B cell (primary cell): ENCODE results near the gene ABCA6. TPM values are rescaled to one million over a fixed set of nuclear protein-coding genes. Genes with fewer than 3 reads are reported as not detected.

Experiments
- ATAC-seq: fragments of 200-7000 bp; cut with Tn5 transposase; one replicate; pipeline ENCODE4 v1.10.0; 2021; ENCODE audit warnings: low read depth, mild to moderate bottlenecking, moderate number of reproducible peaks, moderate library complexity
- CTCF ChIA-PET: fragments of 350-600 bp; sonication (Branson Sonifier 250); formaldehyde crosslinking; loops from one replicate; lab custom pipeline; 2021; ENCODE audit warnings: antibody characterized with exemption, inconsistent platforms; lab: Charles Lee
- POLR2A ChIA-PET: fragments of 350-600 bp; sonication (Branson Sonifier 250); formaldehyde crosslinking; loops from one replicate; lab custom pipeline; 2021; ENCODE audit warnings: antibody characterized with exemption; lab: Charles Lee
- DNase-seq: peaks from one replicate; pipeline ENCODE4 v3.0.0; 2013
- H2AFZ ChIP-seq: 2 replicates; pipeline ENCODE4 v1.6.1; 2012; ENCODE audit warnings: mild to moderate bottlenecking, low read depth, low read length; ENCODE audit not compliant: insufficient read depth, poor library complexity, severe bottlenecking
- H3K27ac ChIP-seq, 2 donors: 1 replicate in 1 of 2; 2 replicates in 1 of 2; pipeline ENCODE4 v1.5.1; 2012 to 2013; ENCODE audit warnings: low read length in 2 of 2, mild to moderate bottlenecking in 2 of 2, moderate library complexity in 1 of 2
- H3K27me3 ChIP-seq, 4 experiments: fragments of 200-600 bp in 1 of 4; sonication (generic) in 1 of 4; replicated peaks in 1 of 4; 1 replicate in 2 of 4; 2 replicates in 2 of 4; pipeline versions ENCODE4 v1.6.1 to v1.7.0; 2013 to 2016; ENCODE audit warnings: low read length in 3 of 4, mild to moderate bottlenecking in 2 of 4, mixed read lengths in 1 of 4, moderate library complexity in 1 of 4; ENCODE audit not compliant: insufficient read depth in 4 of 4, control insufficient read depth in 3 of 4; ENCODE audit errors: control extremely low read depth in 1 of 4
- H3K36me3 ChIP-seq, 2 experiments: replicated peaks in 1 of 2; 1 replicate in 1 of 2; 2 replicates in 1 of 2; pipeline versions ENCODE4 v1.6.1 to v1.7.1; 2013; ENCODE audit warnings: low read length in 1 of 2; ENCODE audit not compliant: insufficient read depth in 2 of 2, control insufficient read depth in 1 of 2; ENCODE audit errors: control extremely low read depth in 1 of 2, extremely low read depth in 1 of 2
- H3K4me1 ChIP-seq, 2 donors: fragments of 200-600 bp in 1 of 2; sonication (generic) in 1 of 2; 1 replicate in 1 of 2; 2 replicates in 1 of 2; pipeline versions ENCODE4 v1.5.1 to v1.6.1; 2013 to 2017; ENCODE audit warnings: low read length in 2 of 2; ENCODE audit not compliant: control insufficient read depth in 2 of 2, insufficient read depth in 2 of 2
- H3K4me2 ChIP-seq: replicated peaks from 2 replicates; pipeline ENCODE3; 2012; ENCODE audit warnings: mild to moderate bottlenecking, low read depth, low read length; ENCODE audit not compliant: poor library complexity, severe bottlenecking
- H3K4me3 ChIP-seq, 5 experiments: fragments of 200-600 bp in 1 of 5; sonication (generic) in 1 of 5; 1 replicate in 3 of 5; 2 replicates in 2 of 5; pipeline versions ENCODE4 v1.5.1 to v1.7.0; 2011 to 2016; ENCODE audit warnings: low read length in 4 of 5, mild to moderate bottlenecking in 4 of 5, low read depth in 2 of 5, control low read depth in 1 of 5, moderate library complexity in 1 of 5; ENCODE audit not compliant: insufficient read depth in 1 of 5; ENCODE audit errors: control extremely low read depth in 1 of 5, extremely low read depth in 1 of 5
- H3K79me2 ChIP-seq: fragments of 200-600 bp; sonication (generic); one replicate; pipeline ENCODE4 v1.6.0; 2016; ENCODE audit warnings: low read length; ENCODE audit not compliant: control insufficient read depth, insufficient read depth
- H3K9ac ChIP-seq: fragments of 200-600 bp; sonication (generic); 2 replicates; pipeline ENCODE4 v1.6.1; 2017; ENCODE audit warnings: mild to moderate bottlenecking, low read length, moderate library complexity
- H3K9me3 ChIP-seq, 3 donors: one replicate each; pipeline versions ENCODE4 v1.6.1 to v1.7.1; 2013; ENCODE audit warnings: low read length in 2 of 3; ENCODE audit not compliant: control insufficient read depth in 2 of 3, insufficient read depth in 1 of 3; ENCODE audit errors: control extremely low read depth in 1 of 3
- H4K20me1 ChIP-seq: 2 replicates; pipeline ENCODE4 v1.6.0; 2012; ENCODE audit warnings: mild to moderate bottlenecking, low read length; ENCODE audit not compliant: insufficient read depth, control insufficient read depth, poor library complexity, severe bottlenecking
- H3K27ac Mint-ChIP-seq: one replicate; pipeline ENCODE4 v1.8.0; 2021; ENCODE audit warnings: mixed read lengths
- H3K27me3 Mint-ChIP-seq: one replicate; pipeline ENCODE4 v1.8.0; 2021; ENCODE audit warnings: mixed read lengths
- H3K4me1 Mint-ChIP-seq: one replicate; pipeline ENCODE4 v1.8.0; 2021; ENCODE audit warnings: mixed read lengths
- H3K4me3 Mint-ChIP-seq: one replicate; pipeline ENCODE4 v1.8.0; 2021; ENCODE audit warnings: mixed read lengths
- H3K9me3 Mint-ChIP-seq: one replicate; pipeline ENCODE4 v1.8.0; 2022; ENCODE audit warnings: mixed read lengths; ENCODE audit not compliant: insufficient read depth
- EZH2 ChIP-seq: IDR thresholded peaks from 2 replicates; pipeline ENCODE4 v1.6.1; 2012; ENCODE audit warnings: borderline replicate concordance, low read depth, mild to moderate bottlenecking, moderate library complexity, low read length; ENCODE audit not compliant: insufficient read depth, poor library complexity, severe bottlenecking
- WGBS: methylation state at CpG from one replicate; pipeline ENCODE4 v1.1.5; 2013; ENCODE audit warnings: missing lambda C conversion rate; ENCODE audit not compliant: insufficient coverage; 5-methylcytosine and 5-hydroxymethylcytosine counted together
- intact Hi-C: fragments of 100-400 bp; cut with micrococcal nuclease; formaldehyde crosslinking; loops from one replicate; pipeline ENCODE4 v1.10.0; 2022
- polyA plus RNA-seq: library from polyadenylated mRNA; depleted of rRNA; stranded (reverse); fragments of >200 nt; gene quantifications from 2 replicates; pipeline ENCODE4 v1.2.3, GENCODE V29; 2012
- total RNA-seq, 2 donors: library from RNA; stranded (reverse); fragments of 120-200 nt in 1 of 2; gene quantifications; 1 replicate in 1 of 2; 2 replicates in 1 of 2; pipeline versions ENCODE4 v1.2.3 to v1.2.4, GENCODE V29; 2013 to 2022
- TF ChIP-seq, protein P1 (sequence below): fragments of 200-600 bp; IDR thresholded peaks from one replicate; pipeline ENCODE4 v1.8.0; 2022; ENCODE audit warnings: antibody characterized with exemption, mild to moderate bottlenecking

ABCA6 gene
- total and polyA plus RNA-seq, 2 donors (not counting 1 experiment from before 2014, with no cell fraction given), result 0.18 to 1.4 TPM

GRCh38 chr17:69117855-69118784, 23.6 kb downstream of the ABCA6 start:
- H4K20me1 ChIP-seq, result no peaks in the 10 kb centered on the region
- Mint-ChIP-seq H3K9me3 (no peaks in the 10 kb centered on the region), H3K4me1 (peaks cover 38% of the 10 kb centered on the region), H3K27ac (peak overlapping the region; percentile 50), H3K27me3 (no peaks in the 10 kb centered on the region), H3K4me3 (peak overlapping the region; percentile 20)
- H3K9ac ChIP-seq, result no peak overlapping the region
- no peaks in the 10 kb centered on the region for H3K36me3 ChIP-seq
- H3K27ac ChIP-seq, result peak overlapping the region in 1 of 2 donors; percentile 69
- peak overlapping the region; percentile 29 for H2AFZ ChIP-seq
- H3K79me2 ChIP-seq, result no peaks in the 10 kb centered on the region
- DNase-seq (peak; percentile 25), ATAC-seq (peak; percentile 42)
- H3K27me3 ChIP-seq, result no peaks in the 10 kb centered on the region
- no peak overlapping the region for H3K4me3 ChIP-seq
- ChIA-PET CTCF (interaction anchor here (0.6 kb wide), 1 partner anchor 36 kb away, joined by 3 read pairs; no protein-coding TSS in a partner anchor), POLR2A (no interaction called here)
- no peak for TF ChIP-seq EZH2
- TF ChIP-seq, protein P1, sequence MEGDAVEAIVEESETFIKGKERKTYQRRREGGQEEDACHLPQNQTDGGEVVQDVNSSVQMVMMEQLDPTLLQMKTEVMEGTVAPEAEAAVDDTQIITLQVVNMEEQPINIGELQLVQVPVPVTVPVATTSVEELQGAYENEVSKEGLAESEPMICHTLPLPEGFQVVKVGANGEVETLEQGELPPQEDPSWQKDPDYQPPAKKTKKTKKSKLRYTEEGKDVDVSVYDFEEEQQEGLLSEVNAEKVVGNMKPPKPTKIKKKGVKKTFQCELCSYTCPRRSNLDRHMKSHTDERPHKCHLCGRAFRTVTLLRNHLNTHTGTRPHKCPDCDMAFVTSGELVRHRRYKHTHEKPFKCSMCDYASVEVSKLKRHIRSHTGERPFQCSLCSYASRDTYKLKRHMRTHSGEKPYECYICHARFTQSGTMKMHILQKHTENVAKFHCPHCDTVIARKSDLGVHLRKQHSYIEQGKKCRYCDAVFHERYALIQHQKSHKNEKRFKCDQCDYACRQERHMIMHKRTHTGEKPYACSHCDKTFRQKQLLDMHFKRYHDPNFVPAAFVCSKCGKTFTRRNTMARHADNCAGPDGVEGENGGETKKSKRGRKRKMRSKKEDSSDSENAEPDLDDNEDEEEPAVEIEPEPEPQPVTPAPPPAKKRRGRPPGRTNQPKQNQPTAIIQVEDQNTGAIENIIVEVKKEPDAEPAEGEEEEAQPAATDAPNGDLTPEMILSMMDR, result no peak
- H3K9me3 ChIP-seq, result peaks cover 0 to 1% (median 0%) of the 10 kb centered on the region in 3 donors
- peaks cover 27 to 39% of the 10 kb centered on the region in 2 donors for H3K4me1 ChIP-seq
- intact Hi-C loops, result loop anchor here (10.0 kb wide), 1 partner anchor 343 kb away; no protein-coding TSS in a partner anchor
- WGBS, result 57% methylated on average over 1 of the region's 2 CpGs
- peak overlapping the region; percentile 15 for H3K4me2 ChIP-seq

DNA sequence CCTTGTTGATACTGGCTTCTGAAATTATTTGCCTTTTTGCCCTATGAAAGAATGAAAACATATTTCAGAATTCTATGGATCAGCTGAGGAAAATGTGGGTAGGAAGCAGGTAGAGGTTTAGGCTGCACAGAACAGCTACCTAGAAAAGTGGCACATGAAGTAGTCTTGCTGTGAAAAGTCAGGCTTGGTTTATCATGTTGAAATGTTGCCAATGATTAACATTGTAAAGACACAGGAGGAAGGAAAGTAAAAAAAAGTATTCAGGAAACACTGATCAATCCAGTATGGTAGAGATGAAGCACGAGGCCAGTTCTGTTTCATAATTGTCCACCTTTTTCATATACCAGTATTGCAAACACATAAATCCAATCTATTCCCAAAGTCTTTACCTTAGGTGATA, 29.9 kb downstream of the ABCA6 start:
- intact Hi-C loops, result loop anchor here (10.0 kb wide), 1 partner anchor 337 kb away; no protein-coding TSS in a partner anchor
- CTCF ChIA-PET, result no interaction called here
- no peak overlapping the region for H3K4me3 Mint-ChIP-seq
- Histone ChIP-seq H3K79me2 (no peaks in the 10 kb centered on the region), H3K4me3 (no peak overlapping the region), H3K27me3 (no peaks in the 10 kb centered on the region), H3K27ac (no peak overlapping the region), H4K20me1 (no peaks in the 10 kb centered on the region), H3K4me2 (no peak overlapping the region), H3K9ac (no peak overlapping the region), H3K36me3 (no peaks in the 10 kb centered on the region), H2AFZ (no peak overlapping the region), H3K4me1 (peaks cover 17 to 22% of the 10 kb centered on the region in 2 donors), H3K9me3 (peaks cover 0 to 1% (median 0%) of the 10 kb centered on the region in 3 donors)
- TF ChIP-seq EZH2, result no peak
- TF ChIP-seq, protein P1, result no peak
- H3K27ac Mint-ChIP-seq, result no peak overlapping the region
- ATAC-seq (no peak), DNase-seq (no peak)
- no CpG with 5 or more reads among the region's 1 CpG for WGBS
- H3K27me3 Mint-ChIP-seq, result no peaks in the 10 kb centered on the region
- POLR2A ChIA-PET, result no interaction called here
- no peaks in the 10 kb centered on the region for H3K9me3 Mint-ChIP-seq
- H3K4me1 Mint-ChIP-seq, result peaks cover 26% of the 10 kb centered on the region
